ENCODE results near the gene COPZ1.
"Not testable (repeated sequence)": the region's sequence is repeated elsewhere in the genome, so short reads cannot be mapped to it uniquely, and the experiment has no call there.

COPZ1 gene

GRCh38 chr12:54294152-54294952 lies 30.6 kb upstream of the COPZ1 start:
- no peak for DNase-seq (ENCODE audit: low read depth in 2 of 2)

GRCh38 chr12:54294953-54295566 lies 29.9 kb upstream of the COPZ1 start:
- DNase-seq (ENCODE audit: low read depth in 2 of 2), result no peak

GRCh38 chr12:54296393-54297099 lies 28.4 kb upstream of the COPZ1 start:
- DNase-seq (ENCODE audit: low read depth in 2 of 2), result no peak

DNA sequence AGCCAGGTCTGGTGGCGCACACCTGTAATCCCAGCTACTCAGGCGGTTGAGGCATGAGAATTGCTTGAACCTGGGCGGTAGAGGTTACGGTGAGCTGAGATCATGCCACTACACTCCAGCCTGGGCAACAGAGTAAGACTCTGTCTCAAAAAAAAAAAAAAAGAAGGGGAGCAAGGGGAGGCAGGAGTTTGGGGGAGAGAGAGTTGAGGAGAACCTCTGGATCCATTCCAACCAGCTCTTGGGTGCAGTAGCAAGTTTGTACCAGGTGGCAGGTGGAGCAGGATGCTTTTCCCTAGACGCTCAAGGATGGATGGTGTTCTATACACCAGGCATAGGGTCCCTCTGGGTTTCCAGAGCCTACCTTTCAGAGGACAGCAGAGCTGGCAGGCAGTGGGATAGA lies 26.0 kb upstream of the COPZ1 start:
- DNase-seq (ENCODE audit: low read depth in 2 of 2), result no peak

GRCh38 chr12:54299515-54300224 lies 25.3 kb upstream of the COPZ1 start:
- DNase-seq (ENCODE audit: low read depth in 2 of 2), result no peak

- DNase-seq (ENCODE audit: low read depth in 2 of 2), result no peak
These were observed 24.7 kb upstream of the COPZ1 start for GRCh38 chr12:54300225-54300731.

- no peak for DNase-seq (ENCODE audit: low read depth in 2 of 2)
These were observed 24.1 kb upstream of the COPZ1 start, which contains the start of gene NFE2 for GRCh38 chr12:54300732-54301427. TSS of gene NFE2 (minus strand) at chr12:54301015. CDS start at chr12:54295248, 5,767 bp downstream.

GRCh38 chr12:54301428-54302048 lies 23.4 kb upstream of the COPZ1 start:
- DNase-seq (ENCODE audit: low read depth in 2 of 2), result no peak

DNA sequence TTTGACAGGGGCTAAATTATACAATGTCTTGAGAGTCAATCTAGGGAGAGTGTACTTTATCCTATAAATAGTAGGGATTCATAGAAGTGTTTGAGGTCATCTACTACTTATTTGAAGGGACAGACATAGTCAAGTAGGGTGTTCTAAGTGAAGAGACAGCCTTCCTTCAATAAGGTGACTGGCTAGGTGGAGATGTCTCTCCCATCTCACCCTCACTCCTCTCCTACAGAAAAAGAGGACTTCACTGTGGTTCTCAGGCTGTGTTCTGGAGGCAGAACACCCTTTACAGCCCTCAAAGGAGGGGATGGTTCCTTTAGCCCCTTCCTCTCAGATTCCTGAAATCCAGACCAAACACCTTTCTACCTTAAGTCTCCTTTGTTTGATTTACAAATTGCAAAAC lies 21.3 kb upstream of the COPZ1 start:
- no peak for DNase-seq (ENCODE audit: low read depth in 2 of 2)

DNA sequence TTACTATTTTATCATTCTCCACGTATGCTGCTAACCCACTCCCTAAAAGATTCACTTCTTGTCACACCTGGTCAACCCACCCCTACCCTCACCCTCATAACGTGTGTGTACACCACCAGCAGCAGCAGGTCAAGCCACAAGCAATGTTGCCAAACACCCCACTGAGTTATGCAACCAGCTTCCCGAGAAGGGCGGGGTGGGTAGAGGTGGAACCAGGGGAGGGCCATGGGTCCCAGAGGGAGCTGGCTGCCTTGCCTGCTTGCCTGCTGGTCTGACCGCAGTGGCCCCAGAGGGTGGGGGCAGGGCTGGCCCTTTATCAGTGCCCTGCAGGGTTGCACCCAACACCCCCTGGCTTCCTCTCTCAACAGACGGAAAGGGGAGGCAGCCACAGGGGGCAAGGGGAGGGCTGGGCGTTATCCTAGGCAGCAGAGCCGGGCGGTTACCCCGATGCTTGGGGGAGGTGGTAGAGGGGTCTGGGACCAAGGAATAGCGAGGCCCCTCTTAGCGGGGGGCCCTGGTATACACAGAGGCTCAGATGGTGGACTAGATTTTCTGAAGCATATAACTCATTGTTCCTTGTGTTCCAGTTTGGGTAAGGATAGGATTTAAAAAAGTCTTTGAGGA lies 20.6 kb upstream of the COPZ1 start:
- DNase-seq (ENCODE audit: low read depth in 2 of 2), result no peak

DNA sequence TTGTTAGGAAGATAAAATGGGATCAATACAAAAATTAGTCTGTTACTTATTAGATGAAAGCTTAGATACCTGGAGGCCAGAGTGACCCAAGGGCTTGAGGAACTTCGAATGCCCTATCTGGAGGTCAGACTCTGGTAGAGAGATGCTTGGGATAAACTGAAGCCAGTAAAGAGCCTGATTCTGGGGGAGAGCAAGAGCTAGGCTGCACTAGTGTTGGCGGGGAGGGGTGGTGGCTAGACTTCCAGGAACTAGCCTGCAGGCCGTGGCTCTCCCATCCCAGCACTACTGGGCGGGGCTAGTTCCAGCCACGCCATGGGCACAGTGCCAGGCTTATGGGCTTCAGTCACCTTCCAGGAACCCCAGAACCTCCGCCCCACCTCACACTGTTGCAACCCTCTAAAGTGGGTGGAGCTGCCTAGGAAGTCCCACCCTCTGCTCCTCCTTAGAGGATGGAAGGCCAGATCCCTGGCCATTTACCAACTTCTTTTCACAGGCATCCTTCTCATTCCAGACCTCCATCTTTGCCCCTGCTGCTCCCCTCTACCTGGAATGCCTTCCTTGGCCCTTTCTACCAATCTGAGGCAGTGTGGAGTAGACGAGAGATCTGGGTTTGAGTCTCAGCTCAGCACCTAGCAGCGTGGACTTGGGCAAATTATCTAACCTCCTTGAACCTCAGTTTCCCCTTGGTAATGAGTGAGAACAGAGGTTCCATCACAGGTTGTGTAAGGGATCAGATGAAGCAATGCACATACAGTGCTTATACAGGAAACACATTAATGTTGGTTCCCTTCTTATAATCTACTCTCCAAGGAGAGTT lies 17.8 kb upstream of the COPZ1 start:
- no peak for DNase-seq (ENCODE audit: low read depth in 2 of 2)

- no peak for DNase-seq (ENCODE audit: low read depth in 2 of 2)
These were observed 13.9 kb upstream of the COPZ1 start for GRCh38 chr12:54311051-54311450.

- not testable (repeated sequence) for DNase-seq (ENCODE audit: low read depth in 2 of 2)
These were observed 12.6 kb upstream of the COPZ1 start for GRCh38 chr12:54312309-54312708.

DNA sequence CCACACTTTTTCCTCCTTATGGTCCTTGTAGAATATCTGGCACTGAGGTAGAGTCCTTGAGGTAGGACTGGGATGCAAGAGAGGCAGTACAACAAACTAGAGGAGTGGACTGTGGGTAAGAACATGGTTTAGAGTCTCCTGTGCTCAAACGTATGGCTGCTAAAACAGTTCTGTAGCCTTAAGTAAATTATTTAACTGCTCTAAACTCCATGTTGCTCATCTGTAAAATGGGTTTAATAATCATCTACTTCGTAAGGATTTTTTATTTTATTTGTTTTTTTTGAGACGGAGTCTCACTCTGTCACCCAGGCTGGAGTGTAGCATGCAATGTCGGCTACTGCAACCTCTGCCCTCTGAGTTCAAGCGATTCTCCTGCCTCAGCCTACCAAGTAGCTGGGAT lies 3.6 kb upstream of the COPZ1 start:
- DNase-seq (ENCODE audit: low read depth in 2 of 2), result no peak

DNA sequence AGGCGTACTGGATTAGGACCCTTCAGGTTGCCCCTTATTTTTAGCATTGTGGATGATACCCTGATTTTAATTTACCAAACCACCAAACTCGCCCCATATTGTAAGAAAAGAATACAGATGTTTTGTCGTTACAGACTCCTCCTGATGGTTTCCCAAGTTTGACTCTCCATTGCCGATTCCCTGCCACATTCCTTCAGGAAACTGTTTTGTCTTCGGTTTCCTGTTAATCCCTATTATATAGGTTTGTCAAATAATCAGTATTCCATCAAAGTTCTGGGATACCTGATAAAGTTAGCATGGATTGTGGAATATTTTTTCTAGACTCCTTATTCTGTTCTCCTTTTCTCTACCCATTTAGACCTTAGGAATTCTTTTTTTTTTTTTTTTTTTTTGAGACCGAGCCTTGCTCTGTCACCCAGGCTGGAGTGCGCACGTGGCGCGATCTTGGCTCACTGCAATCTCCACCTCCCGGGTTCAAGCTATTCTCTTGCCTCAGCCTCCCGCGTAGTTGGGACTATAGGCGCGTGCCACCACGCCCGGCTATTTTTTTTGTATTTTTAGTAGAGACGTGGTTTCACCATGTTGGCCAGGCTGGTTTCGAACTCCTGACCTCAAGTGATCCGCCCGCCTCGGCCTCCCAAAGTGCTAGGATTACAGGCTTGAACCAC lies 645 bp downstream of the COPZ1 start:
- DNase-seq (ENCODE audit: low read depth in 2 of 2), result not testable (repeated sequence)

- DNase-seq (ENCODE audit: low read depth in 2 of 2), result no peak
These were observed 3.8 kb downstream of the COPZ1 start for GRCh38 chr12:54328595-54329337.

GRCh38 chr12:54329759-54330158 lies 4.8 kb downstream of the COPZ1 start:
- no peak for DNase-seq (ENCODE audit: low read depth in 2 of 2)

GRCh38 chr12:54330442-54330841 lies 5.5 kb downstream of the COPZ1 start:
- DNase-seq (ENCODE audit: low read depth in 2 of 2), result no peak
